T-helper 1 cell (primary cell): ENCODE data around the gene LGMN.
"Not testable (repeated sequence)": the region's sequence is repeated elsewhere in the genome, so short reads cannot be mapped to it uniquely, and the experiment has no call there.

Experiments used
- DNase-seq, 5 donors: peaks; one replicate each; pipeline ENCODE4 v3.0.0-alpha.2; 2012 to 2020
- total RNA-seq, 4 donors: gene quantifications; one replicate each; lab custom pipeline; 2026; lab: John Stamatoyannopoulos, UW

LGMN gene
- total RNA-seq, result 2.4 to 5.4 (median 3.2) reads per million in 4 donors

DNA sequence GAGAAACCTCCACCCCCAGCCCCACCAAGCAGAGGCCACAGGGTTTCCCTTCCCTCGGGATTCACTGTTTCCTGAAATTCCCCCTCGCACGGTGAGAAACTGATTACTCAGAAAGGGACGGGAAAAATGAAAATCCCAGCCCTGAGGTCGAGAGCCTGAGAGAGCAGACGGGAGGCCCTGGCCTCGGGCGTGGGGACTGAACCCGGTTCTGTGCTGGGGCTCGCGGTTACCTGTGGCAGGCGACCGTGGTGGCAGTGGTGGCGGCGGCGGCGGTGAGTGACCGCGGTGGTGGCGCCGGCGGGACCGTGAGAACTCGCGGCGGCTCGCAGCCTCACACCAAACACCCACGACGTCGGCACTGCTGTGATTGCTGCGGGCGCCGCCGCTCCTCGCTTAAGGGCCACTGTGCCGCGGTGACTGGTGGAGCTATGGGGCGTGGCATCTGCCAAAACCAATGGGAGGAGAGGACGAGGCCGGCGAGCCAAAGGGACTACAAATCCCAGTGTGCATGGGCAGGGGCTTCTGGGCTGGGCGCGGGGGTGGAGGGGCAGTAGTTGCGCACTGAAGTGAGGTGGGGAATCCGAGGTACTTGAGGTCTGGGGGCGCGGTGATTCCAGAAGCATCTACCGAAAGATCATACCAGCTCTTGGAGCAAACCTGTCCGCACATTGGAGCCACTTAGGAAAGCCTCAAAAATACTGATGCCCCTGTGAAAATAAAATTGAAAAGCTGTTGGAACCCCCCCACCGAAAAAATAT, at the start of gene LGMN:
TSS of gene LGMN (minus strand) at position 369 of the 758 bp plus-strand sequence. CDS start 15,841 bp downstream, outside the sequence.
- DNase-seq, result peak; percentile 56 to 82 (median 74)

DNA sequence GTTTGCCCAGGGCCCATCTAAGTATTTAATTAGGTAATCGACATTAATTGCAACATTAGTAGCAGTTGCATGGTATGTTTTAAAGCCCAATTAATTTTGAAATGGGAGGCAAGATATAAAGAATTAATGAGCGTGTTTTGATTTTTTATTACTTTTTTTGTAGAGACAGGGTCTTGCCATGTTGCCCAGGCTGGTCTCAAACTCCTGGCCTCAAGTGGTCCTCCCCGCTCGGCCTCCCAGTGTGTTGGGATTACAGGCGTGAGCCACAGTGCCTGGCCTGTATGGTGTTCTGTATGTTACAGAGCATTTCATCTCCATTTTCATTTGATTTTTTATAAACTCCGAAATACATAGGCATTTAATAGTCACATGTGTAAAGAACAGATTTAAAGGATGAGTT, 46.5 kb upstream of the LGMN start:
- no peak for DNase-seq

DNA sequence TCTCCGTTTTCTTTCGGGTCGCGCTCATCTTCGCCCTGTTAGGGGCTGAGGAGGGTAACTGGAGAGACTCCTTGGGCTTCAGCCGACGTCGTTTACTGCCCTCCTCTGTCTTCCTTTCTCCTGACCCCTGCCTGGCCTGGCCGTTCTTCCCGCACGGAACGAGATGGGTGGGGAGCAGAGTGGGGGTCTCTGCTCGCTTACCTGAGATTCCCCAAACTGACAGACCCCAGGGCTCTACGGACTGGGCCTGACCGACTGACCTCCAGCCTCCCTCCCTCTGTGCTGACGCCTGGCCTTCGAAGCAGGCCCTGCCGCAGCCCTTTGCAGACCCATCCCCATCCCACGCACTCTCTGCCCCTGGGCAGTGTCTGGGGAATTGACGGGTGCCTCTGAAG, 46.1 kb upstream of the LGMN start:
- peak in 1 of 5 donors; percentile 2 for DNase-seq

DNA sequence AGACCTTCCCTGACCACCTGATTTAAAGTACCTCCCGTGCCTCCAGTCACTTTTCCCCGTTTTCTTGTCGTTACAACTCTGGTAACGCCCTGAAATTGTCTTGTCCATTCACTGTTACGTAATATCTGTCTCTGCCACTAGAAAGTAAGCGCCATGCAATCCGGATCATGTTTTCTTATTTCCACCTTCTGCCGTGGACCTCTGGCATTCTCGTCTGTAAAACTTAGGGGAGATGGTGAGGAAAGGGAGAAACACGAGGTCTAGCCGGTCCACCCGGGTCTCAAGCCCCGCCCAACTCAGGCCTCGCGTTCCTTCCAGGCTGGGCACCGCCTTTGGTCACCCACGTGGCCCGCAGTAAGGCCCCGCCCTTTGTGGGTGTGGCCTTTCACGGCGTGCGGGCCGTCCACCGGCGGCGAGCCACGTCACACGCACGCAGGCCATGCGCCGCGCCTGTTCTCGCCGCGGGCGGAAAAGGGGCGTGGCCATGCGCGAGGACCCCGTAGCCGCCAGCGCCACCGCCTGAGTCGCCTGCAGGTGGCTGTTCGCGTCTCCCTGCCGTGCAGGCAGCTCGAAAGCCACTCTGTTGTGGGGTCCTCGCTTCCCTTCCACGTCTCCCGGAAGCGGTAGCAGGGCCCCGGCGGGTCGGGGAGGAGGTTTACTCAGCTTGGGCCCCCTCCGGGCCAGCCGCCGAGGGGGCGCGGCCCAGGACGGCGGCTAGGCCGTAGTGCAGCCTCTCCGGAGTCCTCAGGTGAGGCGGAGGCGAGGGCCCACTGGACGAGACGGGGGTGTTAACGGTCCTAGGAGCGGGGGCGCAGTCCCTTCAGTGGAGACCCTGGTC, 45.5 kb upstream of the LGMN start, which contains the start of gene GOLGA5:
TSS of gene GOLGA5 (plus strand) at position 597 of the 838 bp plus-strand sequence. CDS start 3,133 bp downstream, outside the sequence.
- DNase-seq, result peak; percentile 96 to 99 (median 97)

DNA sequence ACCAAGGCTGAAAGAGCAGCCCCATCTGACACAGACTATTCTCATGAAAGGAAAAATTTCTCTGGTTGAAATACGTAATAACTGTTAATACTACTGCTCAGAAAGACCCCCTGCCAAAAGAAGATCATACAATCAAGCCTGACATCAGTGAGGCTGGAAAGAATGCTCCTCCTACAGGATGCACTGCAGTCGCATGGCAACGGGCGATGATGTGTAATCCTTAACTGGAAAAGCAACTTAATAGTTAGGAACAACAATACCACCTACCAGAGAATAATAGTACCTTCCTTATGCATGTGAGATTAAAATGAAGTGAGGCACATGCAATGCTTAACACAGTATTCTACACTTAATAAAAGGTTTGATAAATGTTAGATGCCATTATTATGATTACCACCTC, 44.5 kb upstream of the LGMN start:
- DNase-seq, result no peak

DNA sequence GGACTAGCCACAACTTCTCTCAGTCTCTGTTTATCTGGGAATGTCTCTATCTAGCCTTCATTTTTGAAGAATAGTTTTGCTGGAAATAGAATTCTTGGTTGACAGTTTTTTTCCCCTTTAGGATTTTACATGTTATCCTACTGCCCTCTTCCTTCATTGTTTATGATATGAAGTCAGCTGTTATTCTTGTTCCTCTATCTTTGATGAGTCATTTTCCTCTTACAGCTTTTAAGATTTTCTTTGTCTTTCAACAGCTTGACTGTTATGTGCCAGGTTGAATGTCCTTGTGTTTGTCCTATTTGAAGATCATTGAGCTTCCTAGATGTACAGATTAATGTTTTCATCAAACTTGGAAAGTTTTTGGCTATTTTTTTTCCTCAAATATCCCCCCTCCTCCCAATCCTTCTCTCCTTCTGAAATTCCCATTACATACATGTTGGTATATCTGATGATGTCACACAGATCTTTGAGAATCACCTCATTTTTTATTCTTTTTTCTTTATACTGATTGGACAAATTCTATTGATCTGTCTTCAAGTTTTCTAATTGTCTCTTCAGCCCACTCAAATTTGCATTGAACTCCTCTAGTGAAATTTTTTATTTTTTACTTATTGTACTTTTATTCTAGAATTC, 41.1 kb upstream of the LGMN start:
- no peak for DNase-seq

DNA sequence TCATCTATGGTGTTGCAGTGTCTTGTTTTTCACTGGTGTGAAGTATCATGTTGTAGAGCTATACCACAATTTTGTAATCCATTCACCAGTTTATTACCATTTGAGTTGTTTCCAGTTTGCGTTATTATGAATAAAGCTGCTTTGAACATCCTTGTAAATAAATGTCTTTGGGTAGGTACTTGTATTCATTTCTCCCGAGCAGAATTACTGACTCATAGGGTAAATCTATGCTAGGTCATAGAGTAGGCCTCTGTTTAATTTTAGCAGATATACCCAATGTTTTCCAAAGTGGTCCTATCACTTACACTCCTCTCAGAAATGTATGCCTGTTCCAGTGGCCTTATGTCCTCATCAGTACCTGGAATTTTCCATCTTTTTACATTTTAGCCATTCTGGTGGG, 39.1 kb upstream of the LGMN start:
- DNase-seq, result no peak

DNA sequence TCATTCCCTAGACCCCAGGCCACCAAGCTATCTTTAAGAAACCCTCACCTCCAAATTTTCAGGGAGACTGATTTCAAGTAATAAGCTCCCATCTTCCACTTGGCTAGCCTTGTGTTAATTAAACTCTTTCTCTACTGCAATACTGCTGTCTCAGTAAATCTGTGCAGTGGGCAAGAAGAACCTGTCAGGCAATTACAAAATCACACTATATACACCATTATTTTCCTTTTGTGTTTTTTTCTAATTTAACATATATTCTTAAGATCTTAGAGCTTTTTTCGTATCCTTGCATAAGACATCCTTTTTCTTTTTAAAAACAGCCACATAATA, 38.0 kb upstream of the LGMN start:
- DNase-seq, result no peak

DNA sequence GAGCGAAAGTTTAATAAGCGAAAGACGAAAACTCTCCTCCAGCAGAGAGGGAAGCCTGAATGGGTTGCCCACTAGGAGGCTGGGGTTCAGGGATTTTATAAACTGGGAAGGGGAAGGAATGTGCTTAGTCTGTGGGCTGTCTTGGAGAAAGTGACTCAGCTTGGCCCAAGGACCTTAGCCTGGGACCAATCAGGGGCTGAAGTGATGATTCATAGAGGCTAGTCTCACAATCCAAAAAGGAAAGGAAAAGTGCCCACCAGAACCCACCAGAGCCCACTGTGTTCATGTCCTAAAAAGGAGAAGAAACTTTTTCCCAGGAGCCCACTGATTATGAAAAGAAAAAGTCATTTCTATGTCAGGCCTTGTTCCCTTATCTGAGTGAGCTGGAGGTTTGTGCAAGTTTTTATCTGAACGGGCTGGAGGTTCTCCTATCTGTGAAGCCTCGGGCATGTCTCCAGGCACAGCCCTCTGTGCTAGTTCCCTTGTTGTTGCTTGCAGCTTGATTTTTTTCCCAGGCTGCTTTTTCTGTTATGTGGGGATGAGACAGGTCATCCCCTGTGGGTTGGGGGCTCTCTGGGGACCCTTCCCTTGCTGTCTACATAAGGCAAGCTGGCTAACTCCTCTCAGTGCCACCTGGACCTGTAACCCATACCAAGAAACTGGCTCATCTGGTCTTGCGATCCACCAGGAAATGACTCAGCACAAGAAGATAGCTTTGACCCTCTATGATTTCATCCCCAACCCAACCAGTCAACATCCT, 37.4 kb upstream of the LGMN start:
- no peak for DNase-seq

DNA sequence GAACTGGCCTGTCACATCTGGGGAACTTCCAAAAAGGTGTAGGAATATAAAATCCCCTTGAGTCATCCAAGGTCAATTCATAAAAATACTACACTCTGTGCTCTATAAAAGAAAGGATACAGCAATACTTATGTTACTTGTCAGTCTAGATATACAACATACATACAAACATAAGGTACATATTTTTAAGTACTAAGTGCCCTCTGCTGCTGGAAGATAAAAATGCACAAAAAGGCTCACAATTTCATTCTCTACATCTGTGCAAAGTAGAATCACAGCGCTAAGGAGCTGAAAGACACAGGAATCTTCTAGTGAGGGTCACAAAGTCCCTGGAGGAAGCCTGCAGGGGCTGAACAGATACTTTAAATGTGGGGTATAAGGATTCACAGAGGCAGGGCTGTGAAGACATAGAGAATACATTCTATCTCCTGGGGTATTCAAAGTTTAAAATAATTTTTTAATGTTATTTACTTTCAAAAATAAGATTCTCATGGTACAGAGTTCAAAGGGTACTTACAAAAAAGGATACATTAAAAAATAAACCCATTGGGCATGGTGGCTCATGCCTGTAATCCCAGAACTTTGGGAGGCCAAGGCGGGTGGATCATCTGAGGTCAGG, 35.5 kb upstream of the LGMN start:
- peak in 1 of 5 donors; percentile 63 for DNase-seq

DNA sequence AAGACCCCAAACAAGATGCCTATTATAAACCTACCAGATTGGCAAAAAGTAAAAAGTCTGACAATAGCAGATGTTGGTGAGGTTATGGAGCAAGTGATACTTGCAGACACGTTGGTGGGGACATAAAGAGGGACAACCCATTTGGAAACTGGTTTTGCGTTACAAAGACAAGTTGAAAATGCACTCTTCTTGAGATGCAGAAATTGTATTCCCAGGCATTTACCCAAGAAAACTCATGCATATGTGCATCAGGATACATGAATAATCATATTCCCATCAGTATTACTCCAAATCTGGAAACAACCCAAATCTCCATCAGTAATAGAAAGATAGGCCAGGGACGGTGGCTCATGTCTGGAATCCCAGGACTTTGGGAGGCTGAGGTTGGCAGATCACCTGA, 32.9 kb upstream of the LGMN start:
- DNase-seq, result no peak

DNA sequence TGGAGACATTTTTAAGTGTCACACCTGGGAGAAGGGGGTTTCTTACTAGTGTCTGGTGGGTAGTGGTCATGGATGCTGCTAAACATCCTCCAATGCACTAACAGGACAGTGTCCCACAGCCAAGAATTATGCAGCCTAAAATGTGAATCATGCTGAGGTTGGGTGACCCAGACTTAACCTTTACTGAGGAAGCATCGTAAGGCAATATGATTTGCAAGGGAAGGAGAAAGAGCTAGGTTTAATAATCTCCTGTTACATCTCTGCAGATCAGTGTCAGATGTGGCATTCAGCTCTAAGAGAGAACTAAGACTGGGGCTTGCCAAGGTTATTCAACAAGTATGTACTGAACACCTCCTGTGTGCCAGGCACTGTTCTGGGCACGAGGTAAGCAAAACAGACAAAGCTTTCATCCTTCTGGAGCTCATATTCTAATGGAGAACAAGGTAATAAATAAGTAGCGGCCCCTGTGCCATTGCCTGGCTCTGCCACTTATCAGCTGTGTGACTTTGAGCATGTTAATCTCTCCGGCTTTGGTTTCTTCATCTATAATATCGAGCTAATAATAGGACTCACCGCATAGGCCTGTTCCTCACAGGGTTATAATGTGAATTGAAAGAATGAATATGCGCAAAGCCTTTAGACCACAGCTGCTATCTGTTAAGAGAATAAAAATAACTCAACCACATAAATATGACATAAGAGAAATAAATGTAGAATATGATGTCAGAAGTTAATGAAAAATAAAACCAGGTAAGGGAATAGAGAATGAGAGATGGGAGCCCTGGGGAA, 32.2 kb upstream of the LGMN start:
- DNase-seq, result no peak

DNA sequence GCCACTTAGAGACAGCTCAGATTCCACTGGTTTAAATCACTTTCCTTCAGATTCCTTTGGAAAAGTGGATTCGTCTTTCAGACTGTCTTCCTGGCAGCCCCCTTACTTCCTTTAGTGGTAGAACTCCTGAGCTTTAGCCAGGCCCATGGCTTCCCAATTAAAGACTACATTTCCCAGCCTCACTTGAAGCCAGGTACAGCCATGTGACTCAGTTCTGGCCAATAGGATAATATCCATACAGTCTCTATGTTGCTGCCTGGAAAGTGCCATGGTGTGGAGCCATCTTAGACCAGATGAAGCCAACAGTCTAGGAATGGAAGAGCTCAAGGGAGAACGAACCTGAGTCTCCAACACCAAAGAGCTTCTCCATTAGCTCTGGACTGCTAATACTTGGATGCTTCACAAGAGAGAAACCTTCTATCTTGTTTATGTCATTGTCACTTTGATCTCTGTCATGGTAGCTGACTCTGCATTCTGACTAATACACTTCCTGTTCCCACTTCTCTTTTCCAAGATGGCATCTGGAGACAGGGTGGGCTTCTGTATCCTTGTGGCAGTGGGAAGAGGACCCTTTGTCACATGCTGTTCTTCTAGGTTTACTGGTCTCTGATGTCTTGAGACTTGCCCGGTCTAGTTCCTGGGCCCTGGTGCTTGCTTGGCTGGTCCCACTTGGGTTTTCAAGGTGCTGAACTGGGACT, 30.6 kb upstream of the LGMN start:
- DNase-seq, result not testable (repeated sequence)

DNA sequence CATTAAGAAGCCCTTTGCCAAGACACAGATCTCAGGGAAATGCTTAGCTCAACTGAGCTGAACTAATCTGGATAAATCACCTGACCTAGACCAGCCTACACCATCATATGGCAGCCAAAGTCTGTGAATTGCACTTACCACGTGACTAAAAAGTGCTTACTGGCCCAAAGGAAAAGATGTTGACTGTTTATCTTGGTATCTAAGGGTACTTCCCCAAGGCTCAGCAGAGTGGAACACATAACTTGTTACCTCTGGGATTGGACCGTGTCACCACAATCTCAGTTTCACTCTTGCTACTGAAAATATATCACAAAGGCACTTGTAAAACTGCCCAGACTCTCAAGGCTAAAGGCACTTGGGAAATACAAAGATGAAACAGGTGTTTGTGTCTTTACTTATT, 26.9 kb upstream of the LGMN start:
- DNase-seq, result peak in 1 of 5 donors; percentile 78

DNA sequence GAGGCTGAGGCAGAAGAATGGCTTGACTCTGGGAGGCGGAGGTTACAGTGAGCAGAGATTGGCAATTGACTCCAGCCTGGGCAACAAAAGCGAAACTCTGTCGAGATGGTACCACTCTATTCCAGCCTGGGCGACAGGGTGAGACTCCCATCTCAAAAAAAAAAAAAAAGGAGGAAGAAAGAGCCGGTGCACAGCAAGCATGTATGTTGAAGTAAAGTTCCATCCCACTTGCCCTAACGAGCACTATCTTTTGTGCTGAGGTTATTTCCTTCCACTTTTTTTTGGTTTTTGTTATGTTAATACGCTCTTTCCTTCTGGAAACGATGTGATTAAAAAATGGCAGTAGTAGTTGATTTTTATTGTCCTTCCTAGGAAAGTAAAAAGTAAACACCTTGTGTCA, 26.1 kb upstream of the LGMN start:
- no peak for DNase-seq

DNA sequence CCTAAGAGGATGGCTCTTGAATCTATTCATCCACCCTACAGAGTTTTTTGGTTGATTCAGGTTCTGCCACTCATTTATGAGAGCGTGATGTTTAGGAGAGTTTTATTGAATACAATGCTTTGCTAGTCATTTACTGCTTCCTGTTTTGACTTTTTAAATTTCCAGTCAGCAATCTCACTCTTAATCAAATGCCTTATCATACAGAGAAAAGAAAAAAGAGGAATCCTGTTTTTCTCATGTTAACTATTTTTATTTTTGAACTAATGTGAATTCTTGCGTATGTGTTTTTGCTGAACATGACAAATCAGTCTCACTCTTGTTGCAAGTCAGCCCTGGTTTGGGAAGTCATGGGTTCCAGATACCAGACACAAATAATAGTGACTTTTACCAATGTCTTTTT, 22.1 kb upstream of the LGMN start:
- DNase-seq, result peak in 1 of 5 donors; percentile 62

DNA sequence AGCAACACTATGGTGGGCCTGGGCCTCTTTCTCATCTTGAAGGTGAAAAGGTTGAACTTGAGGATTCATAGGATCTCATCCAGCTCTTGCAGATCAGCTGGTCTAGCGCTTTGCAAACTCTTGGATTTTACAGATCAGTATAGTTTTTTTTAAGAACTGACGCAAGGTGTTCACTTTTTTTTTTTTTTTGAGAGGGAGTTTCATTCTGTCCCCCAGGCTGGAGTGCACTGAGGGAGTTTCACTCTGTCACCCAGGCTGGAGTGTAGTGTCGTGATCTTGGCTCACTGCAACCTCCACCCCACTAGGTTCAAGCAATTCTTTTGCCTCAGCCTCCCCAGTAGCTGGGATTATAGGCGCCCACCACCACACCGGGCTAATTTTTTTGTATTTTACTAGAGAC, 20.4 kb upstream of the LGMN start:
- no peak for DNase-seq

DNA sequence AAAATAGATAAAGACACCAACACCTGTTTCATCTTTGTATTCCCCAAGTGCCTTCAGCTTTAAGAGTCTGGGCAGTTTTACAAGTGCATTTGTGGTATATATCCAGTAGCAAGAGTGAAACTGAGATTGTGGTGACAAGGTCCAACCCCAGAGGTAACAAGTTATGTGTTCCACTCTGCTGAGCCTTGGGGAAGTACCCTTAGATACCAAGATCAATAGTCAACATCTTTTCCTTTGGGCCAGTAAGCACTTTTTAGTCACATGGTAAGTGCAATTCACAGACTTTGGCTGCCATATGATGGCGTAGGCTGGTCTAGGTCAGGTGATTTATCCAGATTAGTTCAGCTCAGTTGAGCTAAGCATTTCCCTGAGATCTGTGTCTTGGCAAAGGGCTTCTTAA, 19.8 kb upstream of the LGMN start:
- peak in 1 of 5 donors; percentile 88 for DNase-seq

DNA sequence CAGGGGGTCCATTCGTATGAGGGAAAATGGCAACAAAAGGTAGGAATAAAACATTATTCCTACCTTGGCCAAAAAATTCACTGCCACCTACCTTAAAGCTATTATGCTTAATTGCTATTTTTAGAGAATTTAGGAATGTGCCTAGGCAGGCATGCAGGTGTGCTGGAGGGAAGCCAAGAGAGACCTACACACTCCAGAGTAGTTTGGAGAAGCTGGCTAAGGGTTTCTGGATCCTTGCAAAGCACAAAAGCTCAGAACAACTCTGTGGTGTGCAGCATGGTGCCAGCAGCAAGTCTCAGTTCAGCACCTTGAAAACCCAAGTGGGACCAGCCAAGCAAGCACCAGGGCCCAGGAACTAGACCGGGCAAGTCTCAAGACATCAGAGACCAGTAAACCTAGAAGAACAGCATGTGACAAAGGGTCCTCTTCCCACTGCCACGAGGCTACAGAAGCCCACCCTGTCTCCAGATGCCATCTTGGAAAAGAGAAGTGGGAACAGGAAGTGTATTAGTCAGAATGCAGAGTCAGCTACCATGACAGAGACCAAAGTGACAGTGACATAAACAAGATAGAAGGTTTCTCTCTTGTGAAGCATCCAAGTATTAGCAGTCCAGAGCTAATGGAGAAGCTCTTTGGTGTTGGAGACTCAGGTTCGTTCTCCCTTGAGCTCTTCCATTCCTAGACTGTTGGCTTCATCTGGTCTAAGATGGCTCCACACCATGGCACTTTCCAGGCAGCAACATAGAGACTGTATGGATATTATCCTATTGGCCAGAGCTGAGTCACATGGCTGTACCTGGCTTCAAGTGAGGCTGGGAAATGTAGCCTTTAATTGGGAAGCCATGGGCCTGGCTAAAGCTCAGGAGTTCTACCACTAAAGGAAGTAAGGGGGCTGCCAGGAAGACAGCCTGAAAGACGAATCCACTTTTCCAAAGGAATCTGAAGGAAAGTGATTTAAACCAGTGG, 15.5 kb upstream of the LGMN start:
- DNase-seq, result not testable (repeated sequence)

DNA sequence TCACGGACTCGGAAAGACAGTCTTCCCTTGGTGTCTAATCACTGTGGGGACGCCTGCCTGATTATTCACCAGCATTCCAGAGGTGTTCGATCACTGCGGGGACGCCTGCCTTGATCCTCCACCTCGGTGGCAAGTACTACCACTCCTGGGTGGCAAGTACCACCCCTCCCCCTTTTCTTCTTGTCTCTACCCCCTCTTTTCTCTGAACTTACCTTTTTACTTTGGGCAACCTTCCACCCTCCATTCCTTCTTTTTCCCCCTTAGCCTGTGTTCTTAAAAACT, 12.0 kb upstream of the LGMN start:
- no peak for DNase-seq
